ENCODE measurements around the gene GPI. TPM values are rescaled to one million over a fixed set of nuclear protein-coding genes. Genes with fewer than 3 reads are reported as not detected.

GPI gene
- total RNA-seq, 1 donor from 2014 or later: 473 TPM

DNA sequence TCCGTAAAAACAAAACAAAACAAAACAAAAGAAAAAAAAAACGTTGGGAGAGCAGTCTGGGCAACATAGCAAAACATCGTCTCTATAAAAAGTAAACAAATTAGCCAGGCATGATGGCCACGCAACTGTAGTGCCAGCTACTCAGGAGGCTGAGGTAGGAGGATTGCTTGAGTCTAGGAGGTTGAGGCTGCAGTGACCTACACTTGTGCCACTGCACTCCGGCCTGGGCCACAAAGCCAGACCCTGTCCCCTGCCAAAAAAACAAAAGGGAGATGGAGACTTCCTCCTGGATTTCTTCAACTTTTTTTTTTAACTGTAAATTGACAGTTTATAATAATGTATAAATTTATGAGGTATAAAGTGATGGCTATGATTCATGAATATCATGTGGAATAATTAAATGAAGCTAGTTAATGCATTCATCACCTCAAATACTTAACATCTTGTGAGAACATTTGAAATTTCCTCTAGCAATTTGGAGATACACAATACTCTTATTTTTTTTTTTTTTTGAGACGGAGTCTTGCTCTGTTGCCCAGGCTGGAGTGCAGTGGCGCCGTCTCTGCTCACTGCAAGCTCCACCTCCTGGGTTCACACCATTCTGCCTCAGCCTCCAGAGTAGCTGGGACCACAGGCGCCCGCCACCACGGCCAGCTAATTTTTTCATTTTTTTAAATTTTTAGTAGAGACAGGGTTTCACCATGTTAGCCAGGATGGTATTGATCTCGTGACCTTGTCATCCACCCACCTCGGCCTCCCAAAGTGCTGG lies 41.1 kb downstream of the GPI start:
- DNase-seq: no peak
- no peak overlapping the region for H3K27ac ChIP-seq (replicated peaks)
- TF ChIP-seq, protein P1, sequence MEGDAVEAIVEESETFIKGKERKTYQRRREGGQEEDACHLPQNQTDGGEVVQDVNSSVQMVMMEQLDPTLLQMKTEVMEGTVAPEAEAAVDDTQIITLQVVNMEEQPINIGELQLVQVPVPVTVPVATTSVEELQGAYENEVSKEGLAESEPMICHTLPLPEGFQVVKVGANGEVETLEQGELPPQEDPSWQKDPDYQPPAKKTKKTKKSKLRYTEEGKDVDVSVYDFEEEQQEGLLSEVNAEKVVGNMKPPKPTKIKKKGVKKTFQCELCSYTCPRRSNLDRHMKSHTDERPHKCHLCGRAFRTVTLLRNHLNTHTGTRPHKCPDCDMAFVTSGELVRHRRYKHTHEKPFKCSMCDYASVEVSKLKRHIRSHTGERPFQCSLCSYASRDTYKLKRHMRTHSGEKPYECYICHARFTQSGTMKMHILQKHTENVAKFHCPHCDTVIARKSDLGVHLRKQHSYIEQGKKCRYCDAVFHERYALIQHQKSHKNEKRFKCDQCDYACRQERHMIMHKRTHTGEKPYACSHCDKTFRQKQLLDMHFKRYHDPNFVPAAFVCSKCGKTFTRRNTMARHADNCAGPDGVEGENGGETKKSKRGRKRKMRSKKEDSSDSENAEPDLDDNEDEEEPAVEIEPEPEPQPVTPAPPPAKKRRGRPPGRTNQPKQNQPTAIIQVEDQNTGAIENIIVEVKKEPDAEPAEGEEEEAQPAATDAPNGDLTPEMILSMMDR (IDR thresholded peaks at IDR 0.05; ENCODE audit: borderline replicate concordance): no peak
- H3K4me3 ChIP-seq: no peak overlapping the region
- H3K4me1 ChIP-seq: peaks cover 16% of the 10 kb centered on the region
- no peaks in the 10 kb centered on the region for H3K27me3 ChIP-seq (ENCODE audit: low read depth)
- no peaks in the 10 kb centered on the region for H3K9me3 ChIP-seq (replicated peaks)
- intact Hi-C loops (cut with micrococcal nuclease): no loop called here
- H3K36me3 ChIP-seq: peaks cover 19% of the 10 kb centered on the region

DNA sequence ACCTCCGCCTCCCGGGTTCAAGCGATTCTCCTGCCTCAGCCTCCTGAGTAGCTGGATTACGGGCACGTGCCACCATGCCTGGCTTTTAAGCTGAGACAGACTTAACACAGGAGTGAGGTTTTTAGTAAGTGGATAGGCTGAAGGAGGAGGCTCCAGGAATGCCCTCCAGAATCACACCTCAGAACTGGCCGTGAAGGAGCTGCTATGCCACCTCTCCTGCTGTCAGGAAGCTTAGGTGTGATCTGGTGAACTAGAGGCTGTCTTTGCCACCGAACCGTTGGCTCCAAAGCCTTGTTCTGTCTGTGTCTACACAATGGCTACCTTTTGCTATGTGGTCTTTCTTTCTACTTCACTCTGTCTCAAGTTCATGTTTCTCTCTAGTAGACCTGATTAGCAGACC lies 43.4 kb downstream of the GPI start:
- H3K36me3 ChIP-seq: peaks cover 35% of the 10 kb centered on the region
- H3K9me3 ChIP-seq (replicated peaks): no peaks in the 10 kb centered on the region
- H3K4me3 ChIP-seq: no peak overlapping the region
- no peak overlapping the region for H3K27ac ChIP-seq (replicated peaks)
- H3K4me1 ChIP-seq: peaks cover 16% of the 10 kb centered on the region
- TF ChIP-seq, protein P1 (IDR thresholded peaks at IDR 0.05; ENCODE audit: borderline replicate concordance): no peak
- no peaks in the 10 kb centered on the region for H3K27me3 ChIP-seq (ENCODE audit: low read depth)
- intact Hi-C loops (cut with micrococcal nuclease): no loop called here
- no peak for DNase-seq

DNA sequence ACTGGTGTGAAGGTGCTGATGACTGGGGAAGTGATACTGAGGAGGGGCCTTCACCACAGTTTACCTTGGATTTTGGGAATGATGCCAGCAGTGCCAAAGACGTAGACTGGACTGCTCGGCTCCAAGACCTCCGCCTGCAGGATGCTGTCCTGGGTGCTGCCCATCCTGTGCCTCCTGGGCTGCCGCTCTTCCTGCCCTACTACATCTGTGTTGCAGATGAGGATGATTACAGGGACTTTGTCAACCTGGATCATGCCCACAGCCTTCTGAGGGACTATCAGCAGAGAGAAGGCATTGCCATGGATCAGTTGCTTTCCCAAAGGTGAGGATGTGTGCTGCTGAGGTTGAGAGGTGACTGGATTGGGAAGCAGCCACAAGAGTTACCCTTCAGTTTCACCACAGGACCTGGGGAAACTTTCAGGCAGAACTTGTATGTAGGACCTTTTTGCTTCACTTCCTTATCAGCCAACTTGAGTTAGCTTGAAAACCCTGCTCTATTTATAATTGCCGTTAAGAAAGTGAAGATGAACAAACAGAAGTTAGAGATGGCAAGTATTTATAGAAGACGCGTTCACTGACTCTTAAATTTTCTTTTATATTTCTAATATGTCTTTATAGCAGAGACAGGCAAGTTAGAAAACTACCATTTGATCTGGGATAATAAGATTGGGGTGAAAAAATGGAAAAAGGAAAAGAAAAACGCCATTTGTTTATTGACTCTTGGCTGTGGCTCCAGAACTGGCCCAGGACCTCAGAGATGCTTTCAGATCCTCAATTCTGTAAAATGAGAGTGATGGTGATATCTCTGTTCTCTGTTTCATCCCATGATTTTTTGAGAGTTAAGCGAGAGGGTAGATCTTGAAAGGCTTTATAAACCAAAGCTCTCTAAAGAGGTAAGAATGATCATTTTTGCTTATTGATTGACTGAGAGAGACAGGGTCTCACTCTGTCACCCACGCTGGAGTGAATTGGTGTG lies 44.5 kb downstream of the GPI start:
- Histone ChIP-seq H3K4me1 (peaks cover 8% of the 10 kb centered on the region), H3K9me3 (replicated peaks) (no peaks in the 10 kb centered on the region), H3K27me3 (ENCODE audit: low read depth) (no peaks in the 10 kb centered on the region), H3K4me3 (no peak overlapping the region), H3K36me3 (peaks cover 46% of the 10 kb centered on the region), H3K27ac (replicated peaks) (no peak overlapping the region)
- intact Hi-C loops (cut with micrococcal nuclease): no loop called here
- no peak for DNase-seq
- TF ChIP-seq, protein P1 (IDR thresholded peaks at IDR 0.05; ENCODE audit: borderline replicate concordance): no peak

DNA sequence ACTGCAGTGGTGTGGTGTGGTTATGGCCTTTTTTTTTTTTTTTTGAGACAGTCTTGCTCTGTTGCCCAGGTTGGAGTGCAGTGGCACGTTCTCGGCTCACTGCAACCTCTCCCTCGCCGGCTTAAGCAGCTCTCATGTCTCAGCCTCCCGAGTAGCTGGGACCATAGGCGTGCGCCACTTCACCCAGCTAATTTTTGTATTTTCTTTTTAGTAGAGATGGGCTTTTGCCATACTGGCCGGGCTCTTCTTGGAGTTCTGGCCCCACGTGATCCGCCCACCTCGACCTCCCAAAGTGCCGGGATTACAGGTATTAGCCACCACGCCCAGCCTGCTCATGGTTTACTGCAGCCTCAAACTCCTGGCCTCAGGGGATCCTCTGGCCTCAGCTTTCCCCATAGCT lies 46.2 kb downstream of the GPI start:
- Histone ChIP-seq H3K27ac (replicated peaks) (no peak overlapping the region), H3K27me3 (ENCODE audit: low read depth) (no peaks in the 10 kb centered on the region), H3K4me3 (no peak overlapping the region), H3K36me3 (peaks cover 63% of the 10 kb centered on the region), H3K4me1 (no peaks in the 10 kb centered on the region), H3K9me3 (replicated peaks) (no peaks in the 10 kb centered on the region)
- DNase-seq: no peak
- intact Hi-C loops (cut with micrococcal nuclease): no loop called here
- TF ChIP-seq, protein P1 (IDR thresholded peaks at IDR 0.05; ENCODE audit: borderline replicate concordance): no peak

DNA sequence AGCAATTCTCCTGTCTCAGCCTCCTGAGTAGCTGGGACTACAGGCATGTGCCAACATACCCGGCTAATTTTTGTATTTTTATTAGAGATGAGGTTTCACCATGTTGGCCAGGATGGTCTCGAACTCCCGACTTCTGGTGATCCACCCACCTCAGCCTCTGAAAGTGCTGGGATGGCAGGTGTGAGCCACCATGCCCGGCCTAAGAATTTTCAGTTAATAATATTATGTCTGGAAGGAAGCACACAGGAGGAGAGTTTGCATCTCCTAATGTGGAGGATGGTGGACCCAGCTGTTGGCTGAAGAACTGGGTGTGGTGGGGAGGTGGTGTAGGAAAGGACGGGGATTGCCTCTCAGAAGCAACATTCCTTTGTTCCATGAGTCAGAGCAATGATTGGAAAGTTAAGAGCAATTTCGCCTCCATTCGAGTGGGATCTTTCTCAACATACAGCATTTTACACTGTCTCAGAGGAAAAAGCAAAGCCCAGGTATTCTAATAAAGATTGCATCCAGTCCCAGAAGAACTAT lies 51.1 kb downstream of the GPI start:
- DNase-seq: no peak
- intact Hi-C loops (cut with micrococcal nuclease): no loop called here
- TF ChIP-seq, protein P1 (IDR thresholded peaks at IDR 0.05; ENCODE audit: borderline replicate concordance): no peak
- Histone ChIP-seq H3K9me3 (replicated peaks) (no peaks in the 10 kb centered on the region), H3K4me1 (no peaks in the 10 kb centered on the region), H3K27ac (replicated peaks) (no peak overlapping the region), H3K4me3 (no peak overlapping the region), H3K27me3 (ENCODE audit: low read depth) (no peaks in the 10 kb centered on the region), H3K36me3 (peaks cover 69% of the 10 kb centered on the region)

Data from left ventricle myocardium inferior (tissue), 1 donor.